ENCODE data around the gene MEGF9.

DNA sequence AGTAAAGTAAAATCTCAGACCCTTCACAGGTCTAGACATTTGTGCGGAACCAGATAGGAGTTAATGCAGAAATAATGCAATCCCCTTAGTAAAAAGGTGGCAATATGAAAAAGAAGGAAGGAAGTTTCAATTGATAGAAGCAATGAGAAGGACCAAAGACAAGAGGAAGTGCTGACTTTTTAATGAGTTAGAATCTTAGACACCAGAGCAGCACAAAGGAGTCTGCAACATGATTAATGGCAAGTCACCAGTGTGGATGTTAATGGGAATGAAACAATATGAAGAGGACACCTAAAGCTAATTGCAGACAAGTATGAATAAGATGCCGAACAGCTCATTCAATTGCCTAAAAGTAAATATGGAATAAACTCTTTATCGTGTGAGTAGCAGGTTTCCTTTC lies 50.9 kb downstream of the MEGF9 start:
- TF ChIP-seq, protein P1, sequence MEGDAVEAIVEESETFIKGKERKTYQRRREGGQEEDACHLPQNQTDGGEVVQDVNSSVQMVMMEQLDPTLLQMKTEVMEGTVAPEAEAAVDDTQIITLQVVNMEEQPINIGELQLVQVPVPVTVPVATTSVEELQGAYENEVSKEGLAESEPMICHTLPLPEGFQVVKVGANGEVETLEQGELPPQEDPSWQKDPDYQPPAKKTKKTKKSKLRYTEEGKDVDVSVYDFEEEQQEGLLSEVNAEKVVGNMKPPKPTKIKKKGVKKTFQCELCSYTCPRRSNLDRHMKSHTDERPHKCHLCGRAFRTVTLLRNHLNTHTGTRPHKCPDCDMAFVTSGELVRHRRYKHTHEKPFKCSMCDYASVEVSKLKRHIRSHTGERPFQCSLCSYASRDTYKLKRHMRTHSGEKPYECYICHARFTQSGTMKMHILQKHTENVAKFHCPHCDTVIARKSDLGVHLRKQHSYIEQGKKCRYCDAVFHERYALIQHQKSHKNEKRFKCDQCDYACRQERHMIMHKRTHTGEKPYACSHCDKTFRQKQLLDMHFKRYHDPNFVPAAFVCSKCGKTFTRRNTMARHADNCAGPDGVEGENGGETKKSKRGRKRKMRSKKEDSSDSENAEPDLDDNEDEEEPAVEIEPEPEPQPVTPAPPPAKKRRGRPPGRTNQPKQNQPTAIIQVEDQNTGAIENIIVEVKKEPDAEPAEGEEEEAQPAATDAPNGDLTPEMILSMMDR (IDR thresholded peaks at IDR 0.05) = no peak
- TF ChIP-seq POLR2A (IDR thresholded peaks at IDR 0.05) = no peak
